Stimulated activated naive B cell treated with anti-CD40 and anti-IgM and Interleukin-4, amounts not matched to agents 10 μg/mL and 1 μg/mL and 100 μg/mL, for 72 hours (primary cell): ENCODE data around the gene DIAPH1.

Experiments
- ATAC-seq, 2 donors: fragments of 150-1000 bp; cut with Tn5 transposase; replicated peaks; 2 replicates each; pipeline ENCODE4 v1.10.0; 2021; ENCODE audit warnings: moderate library complexity in 1 of 2
- DNase-seq: peaks from one replicate; pipeline ENCODE4 v3.0.0; 2021
- H3K27ac Mint-ChIP-seq: one replicate; pipeline ENCODE4 v1.8.0; 2022; ENCODE audit warnings: mild to moderate bottlenecking, mixed read lengths
- H3K27me3 Mint-ChIP-seq, 2 donors: one replicate each; pipeline ENCODE4 v1.8.0; 2022; ENCODE audit warnings: mixed read lengths in 2 of 2
- H3K36me3 Mint-ChIP-seq, 2 donors: one replicate each; pipeline ENCODE4 v1.8.0; 2022; ENCODE audit warnings: mixed read lengths in 2 of 2, mild to moderate bottlenecking in 1 of 2
- H3K4me1 Mint-ChIP-seq, 2 donors: one replicate each; pipeline ENCODE4 v1.8.0; 2022; ENCODE audit warnings: mixed read lengths in 2 of 2, mild to moderate bottlenecking in 1 of 2
- H3K4me3 Mint-ChIP-seq, 2 donors: one replicate each; pipeline ENCODE4 v1.8.0; 2022; ENCODE audit warnings: mild to moderate bottlenecking in 2 of 2, mixed read lengths in 2 of 2, moderate library complexity in 1 of 2
- H3K9me3 Mint-ChIP-seq, 2 donors: one replicate each; pipeline ENCODE4 v1.8.0; 2022; ENCODE audit warnings: mixed read lengths in 2 of 2, mild to moderate bottlenecking in 1 of 2

The DIAPH1 gene

GRCh38 chr5:141649972-141650371 is 31.2 kb upstream of the DIAPH1 start:
- ATAC-seq (no peak), DNase-seq (no peak)
- H3K9me3 Mint-ChIP-seq = no peaks in the 10 kb centered on the region
- H3K4me1 Mint-ChIP-seq = peaks cover 17 to 34% of the 10 kb centered on the region in 2 donors
- H3K27me3 Mint-ChIP-seq = no peaks in the 10 kb centered on the region
- H3K36me3 Mint-ChIP-seq = peaks cover 16 to 30% of the 10 kb centered on the region in 2 donors
- H3K4me3 Mint-ChIP-seq = peak overlapping the region; percentile 92 to 100
- H3K27ac Mint-ChIP-seq = no peak overlapping the region

GRCh38 chr5:141649056-141649688 is 30.4 kb upstream of the DIAPH1 start:
- Mint-ChIP-seq H3K4me1 (peaks cover 17 to 34% of the 10 kb centered on the region in 2 donors), H3K27ac (no peak overlapping the region), H3K4me3 (no peak overlapping the region), H3K9me3 (no peaks in the 10 kb centered on the region), H3K36me3 (peaks cover 20 to 38% of the 10 kb centered on the region in 2 donors), H3K27me3 (no peaks in the 10 kb centered on the region)
- no peak for ATAC-seq
- DNase-seq = no peak

GRCh38 chr5:141647851-141648250 is 29.1 kb upstream of the DIAPH1 start:
- H3K4me3 Mint-ChIP-seq = no peak overlapping the region
- DNase-seq = no peak
- peaks cover 20 to 43% of the 10 kb centered on the region in 2 donors for H3K36me3 Mint-ChIP-seq
- no peaks in the 10 kb centered on the region for H3K27me3 Mint-ChIP-seq
- ATAC-seq = no peak
- no peak overlapping the region for H3K27ac Mint-ChIP-seq
- H3K4me1 Mint-ChIP-seq = peaks cover 17 to 34% of the 10 kb centered on the region in 2 donors
- no peaks in the 10 kb centered on the region for H3K9me3 Mint-ChIP-seq

GRCh38 chr5:141647242-141647641 is 28.4 kb upstream of the DIAPH1 start:
- Mint-ChIP-seq H3K27ac (no peak overlapping the region), H3K9me3 (no peaks in the 10 kb centered on the region), H3K4me1 (peaks cover 16 to 31% of the 10 kb centered on the region in 2 donors), H3K36me3 (peaks cover 20 to 48% of the 10 kb centered on the region in 2 donors), H3K27me3 (no peaks in the 10 kb centered on the region), H3K4me3 (no peak overlapping the region)
- no peak for ATAC-seq
- DNase-seq = no peak

GRCh38 chr5:141646026-141646425 is 27.2 kb upstream of the DIAPH1 start:
- Mint-ChIP-seq H3K4me1 (peaks cover 16 to 30% of the 10 kb centered on the region in 2 donors), H3K4me3 (no peak overlapping the region), H3K36me3 (peaks cover 20 to 55% of the 10 kb centered on the region in 2 donors), H3K27me3 (no peaks in the 10 kb centered on the region), H3K9me3 (no peaks in the 10 kb centered on the region), H3K27ac (peak overlapping the region; percentile 39)
- DNase-seq (no peak), ATAC-seq (no peak)

- Mint-ChIP-seq H3K27ac (no peak overlapping the region), H3K36me3 (peaks cover 16 to 41% of the 10 kb centered on the region in 2 donors), H3K4me3 (no peak overlapping the region), H3K27me3 (no peaks in the 10 kb centered on the region), H3K9me3 (no peaks in the 10 kb centered on the region), H3K4me1 (peaks cover 17% of the 10 kb centered on the region in 2 donors)
- no peak for DNase-seq
- ATAC-seq = no peak
Observed at GRCh38 chr5:141641634-141642267, 23.0 kb upstream of the DIAPH1 start.

GRCh38 chr5:141640698-141641097 is 21.9 kb upstream of the DIAPH1 start:
- DNase-seq (no peak), ATAC-seq (no peak)
- H3K36me3 Mint-ChIP-seq = peaks cover 6 to 31% of the 10 kb centered on the region in 2 donors
- H3K4me3 Mint-ChIP-seq = no peak overlapping the region
- H3K27ac Mint-ChIP-seq = peak overlapping the region; percentile 81
- peaks cover 19 to 24% of the 10 kb centered on the region in 2 donors for H3K4me1 Mint-ChIP-seq
- H3K27me3 Mint-ChIP-seq = no peaks in the 10 kb centered on the region
- H3K9me3 Mint-ChIP-seq = no peaks in the 10 kb centered on the region

GRCh38 chr5:141640051-141640415 is 21.2 kb upstream of the DIAPH1 start:
- H3K9me3 Mint-ChIP-seq = no peaks in the 10 kb centered on the region
- peaks cover 23 to 31% of the 10 kb centered on the region in 2 donors for H3K4me1 Mint-ChIP-seq
- H3K27me3 Mint-ChIP-seq = no peaks in the 10 kb centered on the region
- ATAC-seq (no peak), DNase-seq (no peak)
- peaks cover 5 to 32% of the 10 kb centered on the region in 2 donors for H3K36me3 Mint-ChIP-seq
- H3K4me3 Mint-ChIP-seq = no peak overlapping the region
- no peak overlapping the region for H3K27ac Mint-ChIP-seq

- no peaks in the 10 kb centered on the region for H3K9me3 Mint-ChIP-seq
- ATAC-seq = no peak
- no peaks in the 10 kb centered on the region for H3K27me3 Mint-ChIP-seq
- H3K36me3 Mint-ChIP-seq = peaks cover 1 to 28% of the 10 kb centered on the region in 2 donors
- no peak overlapping the region for H3K27ac Mint-ChIP-seq
- H3K4me1 Mint-ChIP-seq = peaks cover 27 to 36% of the 10 kb centered on the region in 2 donors
- H3K4me3 Mint-ChIP-seq = no peak overlapping the region
- DNase-seq = no peak
Observed at GRCh38 chr5:141639357-141640050, 20.7 kb upstream of the DIAPH1 start.

- peaks cover 32 to 44% of the 10 kb centered on the region in 2 donors for H3K4me1 Mint-ChIP-seq
- no peak for DNase-seq
- no peak overlapping the region for H3K27ac Mint-ChIP-seq
- no peaks in the 10 kb centered on the region for H3K9me3 Mint-ChIP-seq
- H3K36me3 Mint-ChIP-seq = peaks cover 0 to 21% of the 10 kb centered on the region in 2 donors
- H3K27me3 Mint-ChIP-seq = no peaks in the 10 kb centered on the region
- ATAC-seq = no peak
- H3K4me3 Mint-ChIP-seq = no peak overlapping the region
Observed at GRCh38 chr5:141638771-141639170, 20.0 kb upstream of the DIAPH1 start.

- ATAC-seq (peak; percentile 33), DNase-seq (peak; percentile 31)
- Mint-ChIP-seq H3K4me3 (peak overlapping the region; percentile 91 to 92), H3K9me3 (no peaks in the 10 kb centered on the region), H3K27ac (peak overlapping the region; percentile 93), H3K36me3 (peaks cover 0 to 20% of the 10 kb centered on the region in 2 donors), H3K27me3 (no peaks in the 10 kb centered on the region), H3K4me1 (peaks cover 34 to 49% of the 10 kb centered on the region in 2 donors)
Observed at GRCh38 chr5:141637767-141638419, 19.1 kb upstream of the DIAPH1 start.

GRCh38 chr5:141637123-141637766 is 18.4 kb upstream of the DIAPH1 start:
- Mint-ChIP-seq H3K27me3 (no peaks in the 10 kb centered on the region), H3K4me1 (peaks cover 38 to 53% of the 10 kb centered on the region in 2 donors), H3K27ac (peak overlapping the region; percentile 93), H3K9me3 (no peaks in the 10 kb centered on the region), H3K4me3 (peak overlapping the region; percentile 91 to 92), H3K36me3 (peaks cover 4 to 20% of the 10 kb centered on the region in 2 donors)
- DNase-seq = peak; percentile 31
- peak; percentile 30 to 48 for ATAC-seq

GRCh38 chr5:141636413-141637122 is 17.8 kb upstream of the DIAPH1 start, which contains the start of the genes HDAC3 and RELL2:
Gene HDAC3, minus strand, starts transcription at chr5:141636849. Its CDS starts 59 bp downstream, at chr5:141636790.
Gene RELL2, plus strand, starts transcription at chr5:141636997. Its CDS starts 1,229 bp downstream, at chr5:141638226.
- DNase-seq (peak; percentile 90), ATAC-seq (peak; percentile 80 to 88)
- H3K9me3 Mint-ChIP-seq = no peaks in the 10 kb centered on the region
- H3K36me3 Mint-ChIP-seq = peaks cover 6 to 19% of the 10 kb centered on the region in 2 donors
- peak within 1 kb of the TSS; percentile 91 to 92 for H3K4me3 Mint-ChIP-seq
- peaks cover 33 to 47% of the 10 kb centered on the region in 2 donors for H3K4me1 Mint-ChIP-seq
- peak within 1 kb of the TSS; percentile 93 for H3K27ac Mint-ChIP-seq
- H3K27me3 Mint-ChIP-seq = no peaks in the 10 kb centered on the region
